ENCODE data around the gene XYLT1.
A peak's percentile ranks its signal among the peaks of the same experiment; 100 is the strongest.

XYLT1 gene

GRCh38 chr16:17173281-17173680 lies 297.5 kb downstream of the XYLT1 start:
- no peak overlapping the region for H3K27ac ChIP-seq
- TF ChIP-seq CTCF (conservative IDR thresholded peaks at IDR 0.05; ENCODE audit: low read depth), result no peak
- ChIA-PET CTCF (no interaction called here), POLR2A (ENCODE audit: low non-redundant PET) (no interaction called here)
- DNase-seq (ENCODE audit: low spot score), result peak; percentile 5

- no peak for DNase-seq (ENCODE audit: low spot score)
- ChIA-PET POLR2A (ENCODE audit: low non-redundant PET) (no interaction called here), CTCF (interaction anchor here (0.5 kb wide), 1 partner anchor 63 kb away, joined by 3 read pairs; no protein-coding TSS in a partner anchor)
- no peak overlapping the region for H3K27ac ChIP-seq
- no peak for TF ChIP-seq CTCF (conservative IDR thresholded peaks at IDR 0.05; ENCODE audit: low read depth)
Observed at GRCh38 chr16:17171250-17172143, 299.3 kb downstream of the XYLT1 start.

- no peak for TF ChIP-seq CTCF (conservative IDR thresholded peaks at IDR 0.05; ENCODE audit: low read depth)
- ChIA-PET CTCF (no interaction called here), POLR2A (ENCODE audit: low non-redundant PET) (no interaction called here)
- no peak for DNase-seq (ENCODE audit: low spot score)
- no peak overlapping the region for H3K27ac ChIP-seq
Observed at GRCh38 chr16:17170435-17170834, 300.3 kb downstream of the XYLT1 start.

- H3K27ac ChIP-seq, result no peak overlapping the region
- POLR2A ChIA-PET (ENCODE audit: low non-redundant PET), result no interaction called here
- TF ChIP-seq CTCF (conservative IDR thresholded peaks at IDR 0.05; ENCODE audit: low read depth), result no peak
- no peak for DNase-seq (ENCODE audit: low spot score)
- CTCF ChIA-PET, result no interaction called here
Observed at GRCh38 chr16:17168181-17168580, 302.6 kb downstream of the XYLT1 start.

- ChIA-PET POLR2A (ENCODE audit: low non-redundant PET) (no interaction called here), CTCF (interaction anchor here (0.6 kb wide), 1 partner anchor 179 kb away, joined by 3 read pairs; no protein-coding TSS in a partner anchor)
- H3K27ac ChIP-seq, result no peak overlapping the region
- no peak for DNase-seq (ENCODE audit: low spot score)
- TF ChIP-seq CTCF (conservative IDR thresholded peaks at IDR 0.05; ENCODE audit: low read depth), result no peak
Observed at GRCh38 chr16:17166095-17166494, 304.7 kb downstream of the XYLT1 start.

- no peak for TF ChIP-seq CTCF (conservative IDR thresholded peaks at IDR 0.05; ENCODE audit: low read depth)
- ChIA-PET POLR2A (ENCODE audit: low non-redundant PET) (no interaction called here), CTCF (no interaction called here)
- no peak overlapping the region for H3K27ac ChIP-seq
- DNase-seq (ENCODE audit: low spot score), result no peak
Observed at GRCh38 chr16:17162560-17162959, 308.2 kb downstream of the XYLT1 start.
